GM12878 (cell line): ENCODE data around the gene ENGASE. TPM values are rescaled to one million over a fixed set of nuclear protein-coding genes. Genes with fewer than 3 reads are reported as not detected.

Source experiments
- ATAC-seq: fragments of 200-7000 bp; cut with Tn5 transposase; 3 replicates; pipeline ENCODE4 v1.9.1; 2020; ENCODE audit warnings: mild to moderate bottlenecking, moderate library complexity
- BruUV-seq: library from RNA; stranded (reverse); fragments of 400-500 nt; replicated peaks from 2 replicates; lab custom pipeline; 2021; lab: Mats Ljungman, UMichigan
- CTCF ChIA-PET: fragments of 300-600 bp; sonication (Branson Sonifier 250); formaldehyde crosslinking; extraction: SDS; loops from one replicate; lab custom pipeline; 2021; ENCODE audit warnings: inconsistent platforms; lab: Yijun Ruan, JAX
- POLR2A ChIA-PET: fragments of 350-600 bp; formaldehyde crosslinking; extraction: SDS; loops from one replicate; lab custom pipeline; 2021; ENCODE audit warnings: inconsistent platforms; lab: Charles Lee
- RAD21 ChIA-PET: fragments of 300-600 bp; sonication (Branson Sonifier 250); formaldehyde crosslinking; loops from one replicate; lab custom pipeline; 2023; ENCODE audit warnings: antibody characterized with exemption; ENCODE audit not compliant: unreplicated experiment; lab: Charles Lee
- SMC1A ChIA-PET: fragments of 300-600 bp; sonication (Branson Sonifier 250); formaldehyde crosslinking; loops from one replicate; lab custom pipeline; 2023; ENCODE audit not compliant: unreplicated experiment, uncharacterized antibody; lab: Charles Lee
- DNase-seq: peaks from one replicate; pipeline ENCODE4 v3.0.0-alpha.2; 2011; ENCODE audit warnings: low read depth, low spot score
- FAIRE-seq: peaks from 3 replicates; lab custom pipeline; 2011; peaks lifted over from hg19 to GRCh38; lab: Jason Lieb, UNC
- H2AFZ ChIP-seq: 2 replicates; pipeline ENCODE4 v1.6.0; 2011; ENCODE audit warnings: low read depth, low read length, control low read depth; ENCODE audit not compliant: control insufficient read depth
- H3K27ac ChIP-seq: 2 replicates; pipeline ENCODE4 v1.5.1; 2011; ENCODE audit warnings: control low read depth; ENCODE audit not compliant: control insufficient read depth, insufficient read depth
- H3K27me3 ChIP-seq, 2 experiments: replicated peaks in 1 of 2; 2 replicates each; pipeline versions ENCODE4 v1.6.0 to v1.6.1; 2011; ENCODE audit warnings: low read length in 1 of 2; ENCODE audit not compliant: control insufficient read depth in 2 of 2, insufficient read depth in 2 of 2
- H3K36me3 ChIP-seq, 2 experiments: 2 replicates each; pipeline ENCODE4 v1.5.1; 2011; ENCODE audit warnings: low read length in 1 of 2; ENCODE audit not compliant: control insufficient read depth in 2 of 2, insufficient read depth in 2 of 2
- H3K4me1 ChIP-seq: 2 replicates; pipeline ENCODE4 v1.6.1; 2011; ENCODE audit warnings: mild to moderate bottlenecking, low read length, moderate library complexity, mixed read lengths; ENCODE audit not compliant: control insufficient read depth, insufficient read depth
- H3K4me2 ChIP-seq: 2 replicates; pipeline ENCODE4 v1.6.0; 2011; ENCODE audit warnings: control low read depth; ENCODE audit not compliant: control insufficient read depth, insufficient read depth
- H3K4me3 ChIP-seq: fragments of 200-600 bp; sonication (generic); 2 replicates; pipeline ENCODE4 v1.5.1; 2016
- H3K79me2 ChIP-seq: 2 replicates; pipeline ENCODE4 v1.6.0; 2011; ENCODE audit warnings: low read length; ENCODE audit not compliant: control insufficient read depth, insufficient read depth
- H3K9ac ChIP-seq: 2 replicates; pipeline ENCODE4 v1.8.0; 2011; ENCODE audit warnings: low read length, control low read depth, mixed read lengths; ENCODE audit not compliant: control insufficient read depth, insufficient read depth
- H3K9me3 ChIP-seq: replicated peaks from 3 replicates; pipeline ENCODE4 v1.5.1; 2011; ENCODE audit warnings: mild to moderate bottlenecking, low read length; ENCODE audit not compliant: control insufficient read depth, insufficient read depth
- H4K20me1 ChIP-seq: 2 replicates; pipeline ENCODE4 v1.6.0; 2011; ENCODE audit not compliant: control insufficient read depth, insufficient read depth
- BHLHE40 ChIP-seq, 2 experiments: fragments of 450-650 bp in 1 of 2; IDR thresholded peaks; 2 replicates each; pipeline ENCODE4 v1.6.1; 2011 to 2017; ENCODE audit warnings: low read depth in 2 of 2, borderline replicate concordance in 1 of 2, improper control_type of control experiment in 1 of 2, low read length in 1 of 2, mild to moderate bottlenecking in 1 of 2
- ELK1 ChIP-seq: IDR thresholded peaks from 2 replicates; pipeline ENCODE4 v1.6.1; 2012; ENCODE audit warnings: low read depth, low read length, improper control_type of control experiment
- HDAC2 ChIP-seq: fragments of 200-600 bp; sonication (generic); IDR thresholded peaks from 2 replicates; pipeline ENCODE4 v1.6.1; 2017
- HDGF ChIP-seq: fragments of 450-650 bp; IDR thresholded peaks from 2 replicates; pipeline ENCODE4 v1.6.1; 2016; ENCODE audit warnings: antibody characterized with exemption
- KLF5 ChIP-seq: fragments of 450-650 bp; IDR thresholded peaks from 2 replicates; pipeline ENCODE4 v1.6.1; 2014; ENCODE audit warnings: mild to moderate bottlenecking; ENCODE audit not compliant: partially characterized antibody
- MAX ChIP-seq: IDR thresholded peaks from 2 replicates; pipeline ENCODE4 v1.6.1; 2012; ENCODE audit warnings: low read depth, low read length, improper control_type of control experiment
- POLR2AphosphoS2 ChIP-seq: IDR thresholded peaks from 2 replicates; pipeline ENCODE4 v1.6.1; 2011; ENCODE audit warnings: low read depth, mild to moderate bottlenecking, low read length, improper control_type of control experiment, moderate library complexity
- RAD51 ChIP-seq: fragments of 450-650 bp; IDR thresholded peaks from 2 replicates; pipeline ENCODE4 v1.6.1; 2016; ENCODE audit warnings: moderate library complexity, mild to moderate bottlenecking, inconsistent platforms
- RBBP5 ChIP-seq: fragments of 200-600 bp; sonication (generic); conservative IDR thresholded peaks from 2 replicates; pipeline ENCODE4 v1.6.1; 2016
- RCOR1 ChIP-seq: conservative IDR thresholded peaks from 2 replicates; pipeline ENCODE4 v1.6.1; 2012; ENCODE audit warnings: low read depth, low read length, improper control_type of control experiment
- SKIL ChIP-seq: fragments of 450-650 bp; IDR thresholded peaks from 2 replicates; pipeline ENCODE4 v1.6.1; 2017; ENCODE audit warnings: mild to moderate bottlenecking, low read depth, inconsistent platforms; ENCODE audit not compliant: poor library complexity, severe bottlenecking
- TCF7 ChIP-seq: IDR thresholded peaks from 2 replicates; pipeline ENCODE4 v1.6.1; 2014; ENCODE audit warnings: antibody characterized with exemption, borderline replicate concordance
- ZNF384 ChIP-seq: IDR thresholded peaks from 2 replicates; pipeline ENCODE4 v1.6.1; 2012; ENCODE audit warnings: low read depth, mild to moderate bottlenecking, low read length, improper control_type of control experiment, borderline replicate concordance
- ZNF592 ChIP-seq: fragments of 450-650 bp; IDR thresholded peaks from 2 replicates; pipeline ENCODE4 v1.6.1; 2017; ENCODE audit warnings: mild to moderate bottlenecking, moderate library complexity
- WGBS: methylation state at CpG from one replicate; pipeline ENCODE4 v1.1.6; 2016; ENCODE audit warnings: low lambda C conversion rate; ENCODE audit not compliant: insufficient replicate concordance, insufficient coverage; ENCODE audit errors: missing lambda C conversion rate; 5-methylcytosine and 5-hydroxymethylcytosine counted together
- in situ Hi-C: fragments of 300-500 bp; cut with MboI; formaldehyde crosslinking; loops from 9 replicates; pipeline ENCODE4 v1.14.3; 2018; ENCODE audit warnings: mixed read lengths
- intact Hi-C: fragments of 100-400 bp; cut with micrococcal nuclease; formaldehyde crosslinking; loops from one replicate; pipeline ENCODE4 v1.14.2; 2022; ENCODE audit not compliant: unreplicated experiment
- polyA plus RNA-seq, 11 experiments: library from polyadenylated mRNA; depleted of rRNA in 4 of 11; unstranded in 6 of 11; stranded (reverse) in 5 of 11; fragments of >200 nt; fragmentation: Nextera tagmentation in 4 of 11; fragmentation: Illumina TruSeq in 1 of 11; extraction: Ambion mirVana in 4 of 11; extraction: Trizol in 1 of 11; gene quantifications; 1 replicate in 1 of 11; 2 replicates in 10 of 11; pipeline versions ENCODE4 v1.2.1 to v1.2.3, GENCODE V29; 2011 to 2016; ENCODE audit warnings: inconsistent platforms in 2 of 11, missing spikeins in 2 of 11, low read depth in 1 of 11
- total RNA-seq, 4 experiments: library from RNA; depleted of rRNA in 3 of 4; stranded (reverse); fragments of >200 nt in 3 of 4; fragmentation: Illumina TruSeq in 1 of 4; extraction: Trizol in 1 of 4; gene quantifications; 2 replicates each; pipeline versions ENCODE4 v1.2.1 to v1.2.3, GENCODE V29; 2013 to 2021

ENGASE gene
- total and polyA plus RNA-seq, 10 of the 15 experiments (the other 5 are each of a cell fraction or from before 2014, with no cell fraction given) = 0.18 to 28.9 (median 10.5) TPM

- TF ChIP-seq SKIL (no peak), ZNF384 (no peak), RBBP5 (no peak), BHLHE40 (IDR thresholded peaks at IDR 0.05; ENCODE audit: borderline replicate concordance in 1 of 2, low read depth in 2 of 2, low read length in 1 of 2) (no peak), HDAC2 (no peak)
Measured at GRCh38 chr17:79132271-79133064, 57.8 kb downstream of the ENGASE start (continued).

- WGBS = 36% methylated on average over 1 of the region's 1 CpG
- ChIA-PET RAD21 (no interaction called here), POLR2A (no interaction called here), SMC1A (no interaction called here), CTCF (no interaction called here)
- no peaks in the 10 kb centered on the region for H3K36me3 ChIP-seq
- H2AFZ ChIP-seq = no peak overlapping the region
- no peak overlapping the region for H3K27ac ChIP-seq
- BruUV-seq = no TSS peak
- no peaks in the 10 kb centered on the region for H3K9me3 ChIP-seq
- no peak overlapping the region for H3K9ac ChIP-seq
- no peaks in the 10 kb centered on the region for H4K20me1 ChIP-seq
- H3K79me2 ChIP-seq = no peaks in the 10 kb centered on the region
- no peak overlapping the region for H3K4me3 ChIP-seq
- intact Hi-C loops (no loop called here), in situ Hi-C loops (no loop called here)
- H3K27me3 ChIP-seq = peaks cover 0 to 4% of the 10 kb centered on the region in 2 experiments; a peak in 1 of 4 replicates
- TF ChIP-seq RAD51 (no peak), KLF5 (no peak), POLR2AphosphoS2 (no peak), RCOR1 (no peak), HDGF (no peak), BHLHE40 (IDR thresholded peaks at IDR 0.05; ENCODE audit: borderline replicate concordance in 1 of 2, low read depth in 2 of 2, low read length in 1 of 2) (no peak), MAX (no peak), TCF7 (no peak), ELK1 (no peak), ZNF592 (no peak)
- H3K4me2 ChIP-seq = no peak overlapping the region
- no peak for DNase-seq
- no peak for ATAC-seq
- FAIRE-seq = no peak
- no peaks in the 10 kb centered on the region for H3K4me1 ChIP-seq
Measured at GRCh38 chr17:79133214-79133613, 58.6 kb downstream of the ENGASE start.
